Endothelial cell of umbilical vein (primary cell): ENCODE measurements around the gene DEPDC5.

Source experiments
- EZH2 ChIP-seq: IDR thresholded peaks from 2 replicates; pipeline ENCODE4 v1.6.1; 2012; ENCODE audit warnings: borderline replicate concordance, low read depth, mild to moderate bottlenecking, moderate library complexity, low read length, inconsistent platforms; ENCODE audit not compliant: severe bottlenecking
- FOS ChIP-seq: IDR thresholded peaks from 2 replicates; pipeline ENCODE4 v1.6.1; 2011; ENCODE audit warnings: mild to moderate bottlenecking, low read length, moderate library complexity, borderline replicate concordance; ENCODE audit not compliant: insufficient read depth
- GATA2 ChIP-seq: IDR thresholded peaks from 2 replicates; pipeline ENCODE4 v1.7.0; 2011; ENCODE audit warnings: low read depth, mild to moderate bottlenecking, moderate library complexity, mixed read lengths, low read length; ENCODE audit not compliant: insufficient read length, insufficient read depth
- JUN ChIP-seq: IDR thresholded peaks from 2 replicates; pipeline ENCODE4 v1.6.1; 2011; ENCODE audit warnings: borderline replicate concordance, low read depth; ENCODE audit not compliant: insufficient read length, insufficient read depth
- MYC ChIP-seq: IDR thresholded peaks from one replicate; pipeline ENCODE4 v1.6.1; 2011; ENCODE audit warnings: mild to moderate bottlenecking, low read depth, low read length
- POLR2A ChIP-seq: IDR thresholded peaks from 2 replicates; pipeline ENCODE4 v1.6.1; 2012; ENCODE audit warnings: low read depth, mild to moderate bottlenecking, control low read depth, low read length
- POLR2AphosphoS5 ChIP-seq: IDR thresholded peaks from 2 replicates; pipeline ENCODE4 v1.6.1; 2012; ENCODE audit warnings: low read depth, mild to moderate bottlenecking, control low read depth, low read length, moderate library complexity; ENCODE audit not compliant: insufficient read depth
- TF ChIP-seq, protein P1 (sequence below), 2 donors: IDR thresholded peaks; 1 replicate in 1 of 2; 2 replicates in 1 of 2; pipeline ENCODE4 v1.5.1; 2011; ENCODE audit warnings: low read length in 2 of 2, mild to moderate bottlenecking in 2 of 2, moderate library complexity in 2 of 2, control low read depth in 1 of 2, inconsistent platforms in 1 of 2, low read depth in 1 of 2; ENCODE audit not compliant: insufficient read depth in 1 of 2; ENCODE audit errors: extremely low read depth in 1 of 2
- TF ChIP-seq, protein P2 (sequence below): IDR thresholded peaks from 2 replicates; pipeline ENCODE4 v1.6.1; 2011; ENCODE audit not compliant: insufficient read depth, insufficient read length

DNA sequence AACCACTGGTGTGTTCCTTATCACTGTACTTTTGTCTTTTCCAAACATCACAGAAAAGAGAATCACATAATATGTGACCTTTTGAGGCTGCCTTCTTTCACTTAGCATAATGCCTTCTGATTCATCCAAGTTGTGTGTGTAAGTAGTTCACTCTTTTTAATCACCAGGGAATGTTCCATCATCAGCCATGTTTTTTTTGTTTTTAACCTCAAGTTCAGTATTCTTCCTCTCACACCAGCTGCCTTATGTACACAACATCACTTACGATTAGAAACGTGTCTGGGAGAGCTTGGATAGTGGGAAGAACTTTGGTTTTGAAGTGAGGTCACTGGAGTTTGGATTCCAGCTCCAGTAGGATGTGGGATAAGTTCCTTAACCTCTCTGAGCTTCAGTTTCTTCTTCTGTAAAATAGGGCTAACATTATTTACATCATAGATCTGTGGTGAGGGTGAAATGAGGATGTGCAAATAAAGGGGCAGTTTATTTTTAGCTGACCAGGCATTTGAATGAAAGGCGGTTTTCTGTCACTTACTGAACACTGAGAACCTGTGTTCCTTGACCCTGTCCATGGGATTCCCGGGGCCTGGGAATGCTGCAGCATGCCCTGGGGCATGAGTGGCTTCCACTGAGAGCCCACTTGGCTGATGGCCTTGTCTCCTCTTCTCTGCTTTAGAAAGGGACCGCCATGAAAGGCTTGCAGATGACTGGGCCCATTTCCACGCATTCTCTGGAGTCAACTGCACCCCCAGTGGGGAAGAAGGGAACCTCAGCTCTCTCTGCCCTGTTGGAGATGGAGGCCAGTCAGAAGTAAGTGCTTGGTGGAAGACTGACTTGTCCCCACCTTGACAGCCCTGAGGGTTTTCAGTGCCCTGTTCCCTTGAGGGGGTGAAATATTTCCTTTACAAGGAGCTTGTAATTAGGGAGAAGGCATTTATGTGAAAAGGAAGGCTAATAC is 92.6 kb downstream of the DEPDC5 start:
- no peak for TF ChIP-seq POLR2AphosphoS5
- TF ChIP-seq, protein P1, sequence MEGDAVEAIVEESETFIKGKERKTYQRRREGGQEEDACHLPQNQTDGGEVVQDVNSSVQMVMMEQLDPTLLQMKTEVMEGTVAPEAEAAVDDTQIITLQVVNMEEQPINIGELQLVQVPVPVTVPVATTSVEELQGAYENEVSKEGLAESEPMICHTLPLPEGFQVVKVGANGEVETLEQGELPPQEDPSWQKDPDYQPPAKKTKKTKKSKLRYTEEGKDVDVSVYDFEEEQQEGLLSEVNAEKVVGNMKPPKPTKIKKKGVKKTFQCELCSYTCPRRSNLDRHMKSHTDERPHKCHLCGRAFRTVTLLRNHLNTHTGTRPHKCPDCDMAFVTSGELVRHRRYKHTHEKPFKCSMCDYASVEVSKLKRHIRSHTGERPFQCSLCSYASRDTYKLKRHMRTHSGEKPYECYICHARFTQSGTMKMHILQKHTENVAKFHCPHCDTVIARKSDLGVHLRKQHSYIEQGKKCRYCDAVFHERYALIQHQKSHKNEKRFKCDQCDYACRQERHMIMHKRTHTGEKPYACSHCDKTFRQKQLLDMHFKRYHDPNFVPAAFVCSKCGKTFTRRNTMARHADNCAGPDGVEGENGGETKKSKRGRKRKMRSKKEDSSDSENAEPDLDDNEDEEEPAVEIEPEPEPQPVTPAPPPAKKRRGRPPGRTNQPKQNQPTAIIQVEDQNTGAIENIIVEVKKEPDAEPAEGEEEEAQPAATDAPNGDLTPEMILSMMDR (IDR thresholded peaks at IDR 0.05; ENCODE audit: extremely low read depth in 1 of 2, insufficient read depth in 1 of 2, low read depth in 1 of 2, low read length in 2 of 2): peak; percentile 19 to 33
- no peak for TF ChIP-seq POLR2A
- TF ChIP-seq EZH2: no peak
- TF ChIP-seq FOS: no peak
- TF ChIP-seq, protein P2, sequence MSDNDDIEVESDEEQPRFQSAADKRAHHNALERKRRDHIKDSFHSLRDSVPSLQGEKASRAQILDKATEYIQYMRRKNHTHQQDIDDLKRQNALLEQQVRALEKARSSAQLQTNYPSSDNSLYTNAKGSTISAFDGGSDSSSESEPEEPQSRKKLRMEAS: no peak
- no peak for TF ChIP-seq JUN
- TF ChIP-seq GATA2: no peak
- no peak for TF ChIP-seq MYC
